Right lobe of liver (tissue), 6 donors: ENCODE data around the gene HTRA1. TPM values are rescaled to one million over a fixed set of nuclear protein-coding genes. Genes with fewer than 3 reads are reported as not detected.

Experiments used
- ATAC-seq, 4 donors: fragments of 200-7000 bp; cut with Tn5 transposase; one replicate each; pipeline ENCODE4 v1.9.1; 2020; ENCODE audit warnings: mild to moderate bottlenecking in 4 of 4, moderate library complexity in 4 of 4
- DNase-seq, 3 donors: peaks; one replicate each; pipeline ENCODE4 v3.0.0-alpha.2; 2020
- H3K27ac ChIP-seq, 3 donors: fragments of 200-600 bp; one replicate each; pipeline ENCODE4 v1.8.0; 2022
- H3K27me3 ChIP-seq, 2 donors: fragments of 200-600 bp; one replicate each; pipeline ENCODE4 v1.8.0; 2022
- H3K36me3 ChIP-seq, 4 donors: fragments of 200-600 bp; sonication (generic) in 1 of 4; one replicate each; pipeline versions ENCODE4 v1.5.1 to v1.8.0; 2017 to 2022; ENCODE audit warnings: control low read depth in 1 of 4
- H3K4me1 ChIP-seq, 4 donors: fragments of 200-600 bp; sonication (generic) in 1 of 4; one replicate each; pipeline versions ENCODE4 v1.5.1 to v1.8.0; 2017 to 2022; ENCODE audit warnings: control low read depth in 1 of 4
- H3K4me3 ChIP-seq, 3 donors: fragments of 200-600 bp; one replicate each; pipeline ENCODE4 v1.8.0; 2022
- H3K9me3 ChIP-seq, 4 donors: fragments of 200-600 bp; sonication (generic) in 1 of 4; one replicate each; pipeline versions ENCODE4 v1.5.1 to v1.8.0; 2017 to 2022; ENCODE audit warnings: control low read depth in 1 of 4
- CTCF ChIP-seq, 4 donors: fragments of 200-600 bp in 3 of 4; fragments of 450-650 bp in 1 of 4; IDR thresholded peaks; one replicate each; pipeline versions ENCODE4 v1.5.1 to v1.8.0; 2016 to 2022; ENCODE audit warnings: antibody characterized with exemption in 4 of 4, mild to moderate bottlenecking in 2 of 4
- POLR2A ChIP-seq: fragments of 450-650 bp; IDR thresholded peaks from one replicate; pipeline ENCODE4 v1.6.1; 2017; ENCODE audit warnings: antibody characterized with exemption, mild to moderate bottlenecking
- WGBS: methylation state at CpG from one replicate; pipeline ENCODE4 v1.1.6; 2018; ENCODE audit warnings: low coverage, low lambda C conversion rate; ENCODE audit not compliant: insufficient coverage; ENCODE audit errors: missing lambda C conversion rate; 5-methylcytosine and 5-hydroxymethylcytosine counted together
- intact Hi-C, 2 donors: fragments of 100-400 bp; cut with DNase I; formaldehyde crosslinking; loops; one replicate each; pipeline versions ENCODE4 v1.11.2 to v1.14.1; 2022
- total RNA-seq, 6 experiments: library from RNA; depleted of rRNA in 2 of 6; stranded (reverse); fragments of >200 nt in 2 of 6; fragmentation: NEBNext Ultra II Directional in 3 of 6; extraction: Animal tissue kit (Norgen Biotek cat#: 25700) in 3 of 6; gene quantifications; one replicate each; pipeline versions ENCODE4 v1.1.0 to v1.2.4, GENCODE V29; 2016 to 2023
- donor health status: DM: no; HTN: yes; CAD: no.
- donor health status: DM: no; HTN: no; CAD: no.
- donor health status: DM: no; HTN: no; CAD: no.
- donor health status: DM: no; HTN: yes; CAD: no.
- donor health status: DM: no; HTN: yes; CAD: no.

Gene HTRA1
- total RNA-seq, 6 experiments from 2014 or later: 91.9 to 224 (median 134) TPM

GRCh38 chr10:122490268-122490667, 28.9 kb downstream of the HTRA1 start:
- no peak for ATAC-seq

GRCh38 chr10:122490786-122491680, 29.7 kb downstream of the HTRA1 start:
- TF ChIP-seq CTCF (IDR thresholded peaks at IDR 0.05) (no peak), POLR2A (no peak)
- DNase-seq: no peak
- Histone ChIP-seq H3K27me3 (no peaks in the 10 kb centered on the region), H3K9me3 (no peaks in the 10 kb centered on the region), H3K27ac (no peak overlapping the region), H3K4me3 (no peak overlapping the region), H3K4me1 (peaks cover 0 to 6% (median 0%) of the 10 kb centered on the region in 4 donors), H3K36me3 (peaks cover 0 to 4% (median 1%) of the 10 kb centered on the region in 4 donors)
- peak in 1 of 4 donors; percentile 23 for ATAC-seq
- intact Hi-C loops: no loop called here
- 77% methylated on average over 12 of the region's 26 CpGs for WGBS

More at GRCh38 chr10:122490268-122490667, 28.9 kb downstream of the HTRA1 start:
- no peaks in the 10 kb centered on the region for H3K27me3 ChIP-seq
- peaks cover 0 to 4% (median 1%) of the 10 kb centered on the region in 4 donors for H3K36me3 ChIP-seq
- peaks cover 0 to 6% (median 0%) of the 10 kb centered on the region in 4 donors for H3K4me1 ChIP-seq
- DNase-seq: no peak
- intact Hi-C loops: no loop called here
- no peak overlapping the region for H3K4me3 ChIP-seq
- H3K9me3 ChIP-seq: no peaks in the 10 kb centered on the region
- TF ChIP-seq CTCF (IDR thresholded peaks at IDR 0.05) (no peak), POLR2A (no peak)
- no peak overlapping the region for H3K27ac ChIP-seq
- WGBS: 75% methylated on average over 4 of the region's 4 CpGs

GRCh38 chr10:122492006-122492405, 30.7 kb downstream of the HTRA1 start:
- intact Hi-C loops: no loop called here
- 88% methylated on average over 4 of the region's 9 CpGs for WGBS
- H3K9me3 ChIP-seq: no peaks in the 10 kb centered on the region
- no peaks in the 10 kb centered on the region for H3K27me3 ChIP-seq
- H3K4me1 ChIP-seq: peaks cover 0 to 6% (median 0%) of the 10 kb centered on the region in 4 donors
- ATAC-seq: no peak
- TF ChIP-seq POLR2A (no peak), CTCF (IDR thresholded peaks at IDR 0.05) (no peak)
- H3K36me3 ChIP-seq: peaks cover 0 to 4% (median 1%) of the 10 kb centered on the region in 4 donors
- no peak overlapping the region for H3K4me3 ChIP-seq
- DNase-seq: no peak
- no peak overlapping the region for H3K27ac ChIP-seq

- no peak for ATAC-seq
- intact Hi-C loops: no loop called here
Observed at GRCh38 chr10:122492999-122493481, 31.7 kb downstream of the HTRA1 start.

More at GRCh38 chr10:122492999-122493481, 31.7 kb downstream of the HTRA1 start:
- no peak overlapping the region for H3K4me3 ChIP-seq
- no peak for TF ChIP-seq POLR2A
- no peak for TF ChIP-seq CTCF (IDR thresholded peaks at IDR 0.05)
- no peak overlapping the region for H3K27ac ChIP-seq
- no peaks in the 10 kb centered on the region for H3K9me3 ChIP-seq
- no peaks in the 10 kb centered on the region for H3K27me3 ChIP-seq
- H3K4me1 ChIP-seq: peaks cover 0 to 6% (median 0%) of the 10 kb centered on the region in 4 donors
- WGBS: 83% methylated on average over 6 of the region's 9 CpGs
- no peak for DNase-seq
- H3K36me3 ChIP-seq: peaks cover 0 to 4% (median 1%) of the 10 kb centered on the region in 4 donors
